Cerebellar nuclear complex (tissue), 1 donor: ENCODE results near the gene RGS7.
"Not testable (repeated sequence)": the region's sequence is repeated elsewhere in the genome, so short reads cannot be mapped to it uniquely, and the experiment has no call there.

Source experiments
- DNase-seq, 2 experiments: peaks; one replicate each; lab custom pipeline; 2025; lab: John Stamatoyannopoulos, UW

The RGS7 gene

DNA sequence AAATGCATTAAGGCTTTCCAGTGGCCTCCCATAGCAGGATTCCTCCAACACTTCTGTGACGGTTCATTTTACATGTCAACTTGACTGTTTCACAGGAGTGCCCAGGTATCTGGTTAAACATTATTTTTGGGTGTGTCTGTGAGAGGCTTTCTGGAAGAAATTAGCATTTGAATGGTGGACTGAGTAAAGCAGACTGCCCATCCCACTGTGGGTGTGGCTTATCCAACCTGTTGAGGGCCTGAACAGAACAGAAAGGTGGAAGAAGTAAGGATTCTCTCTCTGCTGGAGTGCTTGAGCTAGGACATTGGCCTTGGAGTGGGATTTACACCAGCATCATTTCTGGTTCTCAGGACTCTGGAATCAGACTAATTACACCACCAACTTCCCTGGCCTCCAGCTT, 85.6 kb downstream of the RGS7 start:
- DNase-seq = no peak

DNA sequence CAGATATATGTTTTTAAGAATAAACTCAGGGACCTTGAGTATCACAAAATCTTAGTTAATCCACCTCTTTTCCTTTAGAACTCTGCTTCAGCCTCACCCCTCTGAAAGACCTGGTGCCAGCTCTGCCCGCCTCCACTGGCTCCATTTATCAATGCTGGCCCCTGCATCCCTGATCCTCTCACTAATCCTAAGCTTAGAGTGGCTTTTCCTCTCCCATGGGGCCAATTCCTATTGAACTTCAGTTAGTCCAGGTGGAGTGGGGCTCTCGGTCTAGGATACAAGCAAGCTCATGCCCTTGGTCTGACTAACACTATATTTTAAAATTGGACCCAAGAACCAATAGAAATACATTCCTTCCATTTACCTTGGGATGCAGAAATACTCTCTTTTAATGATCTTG, 87.0 kb downstream of the RGS7 start:
- DNase-seq = no peak

GRCh38 chr1:241269116-241269515, 87.9 kb downstream of the RGS7 start:
- no peak for DNase-seq

DNA sequence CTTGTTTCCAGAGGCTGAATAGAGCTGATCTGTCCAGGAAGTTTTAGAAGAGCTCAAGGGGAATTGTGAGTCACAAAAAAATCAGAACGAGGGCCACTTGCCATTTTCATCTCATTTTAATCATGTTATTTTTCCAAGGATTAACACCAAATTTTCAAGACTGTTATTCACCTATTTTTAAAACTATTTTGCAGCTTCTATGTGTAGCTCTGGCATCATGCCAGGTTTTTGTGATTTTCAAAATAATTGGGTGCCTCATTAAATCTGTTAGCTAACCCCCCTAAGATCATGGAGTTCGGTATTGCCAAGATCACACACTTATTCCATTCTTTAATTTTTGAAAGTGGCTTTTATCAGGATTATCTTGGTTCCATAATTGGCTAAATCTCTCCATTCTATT, 90.9 kb downstream of the RGS7 start:
- no peak for DNase-seq

GRCh38 chr1:241265428-241265827, 91.6 kb downstream of the RGS7 start:
- DNase-seq = no peak

DNA sequence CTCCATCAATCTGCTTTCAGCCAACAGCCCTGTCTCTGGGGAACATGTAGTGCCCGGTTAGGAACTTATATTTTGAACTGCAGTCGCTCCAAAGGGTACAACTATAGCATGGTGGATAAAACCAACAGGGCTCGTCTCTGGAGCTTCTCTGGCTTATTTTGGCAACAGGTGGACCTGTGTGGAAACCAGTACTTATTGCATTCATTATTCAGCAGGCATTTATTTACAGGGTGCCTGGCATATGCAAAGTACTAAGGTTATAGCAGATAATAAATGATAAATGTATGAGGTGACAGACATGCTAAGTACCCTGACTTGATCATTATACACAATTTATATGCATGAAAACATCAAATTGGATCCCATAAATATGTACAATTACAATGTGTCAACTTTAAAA, 93.7 kb downstream of the RGS7 start:
- DNase-seq = no peak

DNA sequence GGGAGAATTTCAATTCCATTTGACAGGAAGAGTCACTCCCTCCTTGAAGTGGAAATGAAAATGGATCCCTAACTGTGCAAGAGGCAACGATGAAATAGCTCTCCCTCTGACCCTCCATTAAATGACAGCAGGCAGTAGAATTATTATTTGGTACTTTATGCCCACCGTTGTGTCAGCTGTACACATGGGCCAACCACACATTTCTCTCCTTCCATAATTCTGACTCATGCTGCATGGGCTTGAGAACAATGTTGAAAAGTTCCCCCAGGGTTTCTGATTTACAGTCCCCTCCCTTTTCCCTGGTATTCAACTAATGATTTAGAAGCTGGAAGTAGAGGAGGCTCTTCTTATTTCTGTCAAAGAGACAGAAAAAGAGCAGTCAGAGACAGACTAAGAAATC, 103.5 kb downstream of the RGS7 start:
- no peak for DNase-seq

- no peak for DNase-seq
Measured at GRCh38 chr1:241250465-241250864, 106.5 kb downstream of the RGS7 start.

DNA sequence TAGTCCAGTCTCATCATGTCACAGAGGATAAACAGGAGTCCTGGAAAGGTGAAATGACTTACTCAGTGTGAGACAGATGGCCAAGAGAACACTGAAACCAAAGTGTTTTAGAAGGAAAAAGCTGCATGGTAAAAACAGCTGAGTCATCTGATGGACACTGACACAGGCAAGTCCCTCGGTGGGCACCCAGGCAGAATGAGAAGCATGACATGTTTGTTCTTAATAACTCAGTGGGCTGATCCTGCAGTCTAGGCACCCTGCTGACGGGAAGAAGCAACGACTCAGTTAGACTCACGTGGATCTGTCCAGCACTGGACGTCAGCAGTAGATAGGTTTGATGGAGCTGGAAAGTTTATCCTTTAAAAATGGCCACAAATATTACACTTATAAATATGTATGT, 116.9 kb downstream of the RGS7 start:
- peak in 1 of 2 experiments; percentile 10 for DNase-seq

DNA sequence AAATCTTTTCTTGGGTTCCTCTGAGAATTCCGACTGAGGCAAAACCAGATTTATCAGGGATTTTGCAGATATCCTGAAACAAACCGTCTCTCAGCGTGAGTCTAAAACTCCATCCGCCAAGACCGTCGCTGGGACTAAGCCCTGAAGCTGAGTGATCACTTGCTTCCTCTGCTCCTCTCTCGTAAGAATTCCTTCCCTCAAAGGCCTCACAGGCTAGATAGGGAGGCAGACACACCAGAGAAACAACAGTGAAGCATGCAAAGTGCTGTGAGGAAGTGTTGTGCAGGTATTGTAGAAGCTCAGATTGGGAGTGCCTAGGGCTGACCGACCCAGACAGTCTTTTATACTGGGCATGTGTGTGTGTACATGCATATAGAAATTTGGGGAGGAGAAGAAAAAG, 119.1 kb downstream of the RGS7 start:
- no peak for DNase-seq

DNA sequence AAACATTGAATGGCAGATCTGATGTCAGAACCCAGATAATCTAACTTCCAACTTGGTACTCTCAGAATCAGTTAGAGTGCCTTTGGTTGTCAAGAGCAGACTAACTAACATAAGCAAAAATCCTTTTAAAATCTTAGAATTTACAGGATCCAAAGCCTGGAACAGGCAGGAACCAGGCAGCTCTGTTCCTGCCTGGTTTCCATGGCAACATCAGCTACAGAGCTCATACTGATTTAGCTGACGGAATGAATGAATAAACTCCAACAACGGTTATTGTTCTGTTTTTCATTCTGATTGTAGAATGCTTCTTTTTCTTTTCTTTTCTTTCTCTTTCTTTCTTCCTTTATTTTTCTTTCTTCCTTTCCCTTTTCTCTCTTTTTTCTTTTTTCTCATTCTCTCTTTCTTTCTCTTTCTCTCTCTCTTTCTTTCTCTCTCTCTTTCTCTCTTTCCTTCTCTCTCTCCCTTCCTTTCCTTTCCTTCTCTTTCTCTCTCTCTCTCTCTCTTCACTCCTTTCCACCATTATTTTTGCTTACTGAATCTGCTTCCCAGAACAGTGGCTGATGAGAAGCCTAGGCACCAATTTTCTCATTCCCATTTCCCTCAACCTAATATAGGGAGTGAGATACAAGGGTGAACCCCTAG, 121.6 kb downstream of the RGS7 start:
- DNase-seq = peak in 1 of 2 experiments; percentile 2

DNA sequence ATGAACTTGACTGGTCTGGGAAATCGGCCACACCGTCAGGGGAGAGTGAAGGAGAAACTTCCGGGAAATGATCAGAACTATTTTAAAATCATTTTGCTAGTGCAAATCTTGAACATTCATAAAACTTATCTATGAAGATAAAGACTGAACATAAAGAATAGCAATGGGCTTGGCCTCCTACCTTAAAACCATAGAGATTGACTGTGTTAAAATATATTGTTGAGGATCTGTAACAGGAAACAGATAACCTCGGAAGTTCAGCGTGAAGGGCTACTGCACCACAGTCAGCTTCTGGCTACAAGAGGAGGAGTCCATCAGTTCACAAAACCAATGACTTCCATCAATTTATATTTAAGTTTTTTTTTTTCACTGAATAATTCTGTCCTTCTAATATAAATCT, 127.3 kb downstream of the RGS7 start:
- no peak for DNase-seq

DNA sequence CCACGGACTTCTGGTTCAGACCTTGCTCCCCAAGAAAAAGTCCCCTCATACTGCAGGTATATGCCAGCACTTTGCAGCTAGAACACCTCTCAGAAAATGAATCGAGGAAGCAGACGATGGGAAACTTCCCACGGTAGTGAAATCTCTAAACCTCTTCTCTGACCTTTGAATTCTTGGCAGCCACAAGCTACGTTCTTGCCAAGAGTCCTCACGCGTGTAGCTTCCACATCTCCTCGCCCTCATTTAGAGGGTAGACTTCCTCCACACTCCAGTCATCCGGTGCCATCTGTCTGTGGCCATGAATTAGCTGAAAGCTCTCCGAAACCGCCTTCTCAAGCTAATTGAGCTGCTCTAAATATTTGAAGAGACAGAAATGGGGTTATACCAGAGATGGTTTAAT, 127.8 kb downstream of the RGS7 start:
- DNase-seq = peak in 1 of 2 experiments; percentile 61

- DNase-seq = no peak
Measured at GRCh38 chr1:241228339-241228738, 128.7 kb downstream of the RGS7 start.

GRCh38 chr1:241225741-241226140, 131.3 kb downstream of the RGS7 start:
- DNase-seq = no peak

DNA sequence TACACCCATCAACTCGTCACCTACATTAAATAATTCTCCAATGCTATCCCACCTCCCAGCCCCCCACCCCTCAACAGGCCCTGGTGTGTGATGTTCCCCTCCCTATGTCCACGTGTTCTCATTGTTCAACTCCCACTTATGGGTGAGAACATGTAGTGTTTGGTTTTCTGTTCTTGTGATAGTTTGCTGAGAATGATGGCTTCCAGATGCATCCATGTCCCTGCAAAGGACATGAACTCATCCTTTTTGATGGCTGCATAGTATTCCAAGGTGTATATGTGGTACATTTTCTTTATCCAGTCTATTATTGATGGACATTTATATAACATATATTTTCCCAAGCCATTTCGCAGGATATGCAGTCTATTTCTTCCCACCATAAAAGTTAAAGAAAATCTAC, 132.8 kb downstream of the RGS7 start:
- DNase-seq = not testable (repeated sequence)

GRCh38 chr1:241222813-241223212, 134.2 kb downstream of the RGS7 start:
- not testable (repeated sequence) for DNase-seq

DNA sequence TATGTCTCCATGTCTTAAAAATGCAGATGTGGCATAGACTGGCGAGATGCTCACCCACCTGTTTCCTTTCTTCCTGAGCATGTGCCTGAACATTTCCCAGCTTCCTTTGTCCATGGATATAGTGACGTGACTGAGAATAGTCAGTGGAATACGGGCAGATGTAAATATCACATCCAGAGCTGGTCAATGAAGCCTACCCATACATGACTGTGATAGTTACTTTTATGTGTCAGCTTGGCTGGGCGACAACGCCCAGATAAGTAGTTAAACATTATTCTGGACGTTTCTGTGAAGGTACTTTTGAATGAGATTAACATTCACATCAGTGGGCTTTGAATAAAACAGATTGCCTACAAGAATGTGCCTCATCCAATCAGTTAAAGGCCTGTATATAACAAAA, 135.7 kb downstream of the RGS7 start:
- DNase-seq = no peak

- not testable (repeated sequence) for DNase-seq
Measured at GRCh38 chr1:241220913-241221312, 136.1 kb downstream of the RGS7 start.

DNA sequence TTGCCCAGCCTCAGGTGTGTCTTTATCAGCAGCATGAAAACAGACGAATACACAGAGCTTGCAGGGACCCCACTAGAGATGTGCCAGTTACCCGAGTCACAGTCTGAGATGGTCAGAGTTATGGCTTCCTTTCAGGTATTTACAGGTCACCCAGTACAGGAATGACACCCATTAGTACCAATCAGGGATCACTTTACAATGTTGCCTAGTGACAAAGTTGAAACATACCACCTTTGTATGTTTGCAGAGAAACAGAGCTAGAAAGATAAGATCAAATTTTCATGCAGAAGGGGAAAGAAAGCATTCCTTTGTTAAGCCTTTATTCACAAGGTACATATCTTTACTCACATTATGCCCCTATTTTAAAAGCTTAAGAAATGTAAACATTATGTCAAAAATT, 137.6 kb downstream of the RGS7 start:
- DNase-seq = no peak

DNA sequence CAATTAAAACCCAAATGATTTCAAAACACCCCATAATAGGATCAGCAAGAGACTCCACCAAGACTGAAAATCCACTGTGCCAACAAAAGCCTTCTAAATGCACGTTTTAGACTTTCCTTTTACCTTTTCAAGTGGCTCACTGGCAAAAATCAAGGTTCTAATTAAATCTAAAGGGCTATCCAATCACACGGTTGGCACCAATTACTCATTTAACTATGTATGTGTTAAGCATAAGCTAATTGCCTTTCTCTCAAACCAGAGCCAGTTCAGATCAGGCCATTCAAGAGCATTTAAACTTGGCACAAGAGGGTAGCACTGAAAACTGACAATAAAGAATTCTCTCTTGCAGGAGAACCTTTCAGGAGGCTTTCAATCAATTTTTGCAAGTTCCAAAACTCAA, 139.5 kb downstream of the RGS7 start:
- no peak for DNase-seq

GRCh38 chr1:241215683-241216082, 141.3 kb downstream of the RGS7 start:
- no peak for DNase-seq

- DNase-seq = no peak
Measured at GRCh38 chr1:241215203-241215602, 141.8 kb downstream of the RGS7 start.

DNA sequence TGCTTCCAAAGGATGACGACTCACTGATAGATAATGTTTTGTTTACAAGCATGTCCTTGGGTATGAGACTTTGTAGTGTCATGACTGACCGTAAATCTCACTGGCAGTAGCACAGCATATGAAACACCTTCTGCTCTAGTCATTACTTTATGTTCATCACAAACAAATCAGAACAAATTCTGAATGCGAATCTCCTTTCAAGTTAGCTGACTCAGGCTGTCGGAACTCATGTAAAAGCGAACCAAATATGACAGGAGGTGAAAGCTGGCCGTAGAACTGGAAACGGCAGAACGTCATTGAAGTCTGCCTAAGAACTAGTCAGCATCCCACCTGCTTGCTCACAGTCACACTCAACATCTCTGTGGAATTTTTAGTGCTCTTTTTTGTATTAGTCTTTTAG, 143.9 kb downstream of the RGS7 start:
- DNase-seq = no peak

DNA sequence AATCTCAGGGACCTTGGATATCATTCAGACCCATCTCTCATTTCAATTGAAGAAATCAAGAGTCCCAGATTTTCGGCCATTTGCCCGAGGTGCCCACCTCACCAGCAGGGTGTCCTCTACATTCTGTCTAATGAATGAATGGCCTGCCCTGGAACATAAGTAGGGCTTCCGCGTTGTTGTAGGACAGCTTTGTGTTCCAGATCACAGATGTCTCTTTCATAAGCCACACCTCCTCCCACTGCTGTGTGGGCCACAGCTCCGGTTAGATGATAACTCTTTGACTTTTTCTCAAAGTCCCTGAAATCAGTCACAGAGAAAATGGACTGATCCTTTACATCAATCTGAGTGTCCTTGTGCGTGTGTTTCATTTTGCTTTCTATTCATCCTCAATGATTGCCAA, 144.4 kb downstream of the RGS7 start:
- no peak for DNase-seq
